A549 (cell line): ENCODE results near the gene UTY. TPM values are rescaled to one million over a fixed set of nuclear protein-coding genes. Genes with fewer than 3 reads are reported as not detected.
"Not testable (repeated sequence)": the region's sequence is repeated elsewhere in the genome, so short reads cannot be mapped to it uniquely, and the experiment has no call there.

Experiments
- ATAC-seq, 2 experiments: fragments of 200-7000 bp in 1 of 2; fragments of >200 bp in 1 of 2; cut with Nextera tagmentation in 1 of 2; cut with Tn5 transposase in 1 of 2; 3 replicates each; pipeline versions ENCODE4 v1.8.0 to v1.9.1; 2018 to 2020; ENCODE audit warnings: mild to moderate bottlenecking in 1 of 2, moderate library complexity in 1 of 2
- CTCF ChIA-PET: fragments of 300-600 bp; sonication (Branson Sonifier 250); formaldehyde crosslinking; extraction: SDS; loops from one replicate; lab custom pipeline; 2021; ENCODE audit warnings: antibody characterized with exemption, inconsistent platforms; lab: Yijun Ruan, JAX
- POLR2A ChIA-PET: fragments of 350-600 bp; formaldehyde crosslinking; extraction: SDS; loops from one replicate; lab custom pipeline; 2021; ENCODE audit warnings: antibody characterized with exemption, inconsistent platforms; lab: Yijun Ruan, JAX
- DNase-seq, 2 experiments: peaks; one replicate each; pipeline versions ENCODE4 v3.0.0 to v3.0.0-alpha.2; 2011 to 2016; ENCODE audit warnings: low read depth in 1 of 2, low spot score in 1 of 2
- FAIRE-seq: peaks from 2 replicates; lab custom pipeline; 2011; peaks lifted over from hg19 to GRCh38; lab: Jason Lieb, UNC
- H3K27ac ChIP-seq, 2 experiments: fragments of >200 bp; sonication (Bioruptor Twin); formaldehyde crosslinking; 3 replicates each; pipeline ENCODE4 v1.5.1; 2016 to 2017
- H3K4me1 ChIP-seq: fragments of >200 bp; sonication (Bioruptor Twin); formaldehyde crosslinking; 3 replicates; pipeline ENCODE4 v1.6.1; 2016
- H3K4me2 ChIP-seq: fragments of >200 bp; sonication (Bioruptor Twin); formaldehyde crosslinking; 3 replicates; pipeline ENCODE4 v1.6.1; 2016
- H3K4me3 ChIP-seq: fragments of >200 bp; sonication (Bioruptor Twin); formaldehyde crosslinking; 3 replicates; pipeline ENCODE4 v1.5.1; 2016
- H3K9me3 ChIP-seq: fragments of >200 bp; sonication (Bioruptor Twin); formaldehyde crosslinking; 3 replicates; pipeline ENCODE4 v1.6.1; 2016
- BHLHE40 ChIP-seq: IDR thresholded peaks from 2 replicates; pipeline ENCODE4 v1.6.1; 2012; ENCODE audit warnings: low read depth, low read length, inconsistent platforms
- CBX8 ChIP-seq: fragments of 200-600 bp; sonication (generic); IDR thresholded peaks from 2 replicates; pipeline ENCODE4 v1.6.1; 2016
- CEBPB ChIP-seq, 2 experiments: fragments of >200 bp in 1 of 2; sonication (Bioruptor Twin) in 1 of 2; formaldehyde crosslinking in 1 of 2; IDR thresholded peaks; 2 replicates each; pipeline ENCODE4 v1.6.1; 2012 to 2016
- CHD4 ChIP-seq: fragments of 200-600 bp; sonication (generic); IDR thresholded peaks from 2 replicates; pipeline ENCODE4 v1.6.1; 2016; ENCODE audit warnings: antibody characterized with exemption, mild to moderate bottlenecking, borderline replicate concordance
- EHMT2 ChIP-seq: fragments of 200-600 bp; sonication (generic); IDR thresholded peaks from 2 replicates; pipeline ENCODE4 v1.6.1; 2016; ENCODE audit warnings: antibody characterized with exemption, low read depth, mild to moderate bottlenecking, moderate library complexity
- ESRRA ChIP-seq: fragments of 150-350 bp; IDR thresholded peaks from 2 replicates; pipeline ENCODE4 v1.6.1; 2014; ENCODE audit warnings: mild to moderate bottlenecking, low read length, borderline replicate concordance
- HDAC2 ChIP-seq: fragments of 200-600 bp; sonication (generic); IDR thresholded peaks from 2 replicates; pipeline ENCODE4 v1.6.1; 2016
- HEYL ChIP-seq: fragments of 250-450 bp; sonication (Bioruptor Pico); IDR thresholded peaks from 2 replicates; pipeline ENCODE4 v1.8.0; 2021; ENCODE audit warnings: mild to moderate bottlenecking, moderate library complexity
- HOXB13 ChIP-seq: fragments of 250-450 bp; sonication (Bioruptor Pico); IDR thresholded peaks from 2 replicates; pipeline ENCODE4 v1.5.0; 2020; ENCODE audit warnings: low read depth, mild to moderate bottlenecking, moderate library complexity
- HOXB5 ChIP-seq: fragments of 250-450 bp; sonication (Bioruptor Pico); IDR thresholded peaks from 2 replicates; pipeline ENCODE4 v1.5.0; 2020; ENCODE audit warnings: mild to moderate bottlenecking, moderate library complexity
- JUN ChIP-seq, 2 experiments: fragments of >200 bp; sonication (Bioruptor Twin); formaldehyde crosslinking; IDR thresholded peaks; 2 replicates in 1 of 2; 3 replicates in 1 of 2; pipeline ENCODE4 v1.6.1; 2016 to 2017
- JUNB ChIP-seq: fragments of >200 bp; sonication (Bioruptor Twin); formaldehyde crosslinking; IDR thresholded peaks from 2 replicates; pipeline ENCODE4 v1.6.1; 2016
- KDM1A ChIP-seq: fragments of 200-600 bp; sonication (generic); IDR thresholded peaks from 2 replicates; pipeline ENCODE4 v1.6.1; 2016; ENCODE audit warnings: low read depth, mild to moderate bottlenecking
- KDM5A ChIP-seq: fragments of 200-600 bp; sonication (generic); IDR thresholded peaks from 2 replicates; pipeline ENCODE4 v1.6.1; 2016; ENCODE audit warnings: antibody characterized with exemption, mild to moderate bottlenecking
- MAFK ChIP-seq: fragments of 450-650 bp; IDR thresholded peaks from 2 replicates; pipeline ENCODE4 v1.6.1; 2014; ENCODE audit not compliant: partially characterized antibody
- MAZ ChIP-seq: fragments of 150-350 bp; IDR thresholded peaks from 2 replicates; pipeline ENCODE4 v1.6.1; 2014; ENCODE audit warnings: antibody characterized with exemption, low read depth, low read length, borderline replicate concordance
- PHF8 ChIP-seq: fragments of 200-600 bp; sonication (generic); IDR thresholded peaks from 2 replicates; pipeline ENCODE4 v1.6.1; 2016; ENCODE audit warnings: low read depth, mild to moderate bottlenecking, antibody characterized with exemption, moderate library complexity, borderline replicate concordance
- RARB ChIP-seq: fragments of 250-450 bp; sonication (Bioruptor Pico); IDR thresholded peaks from 2 replicates; pipeline ENCODE4 v1.8.0; 2021; ENCODE audit warnings: mild to moderate bottlenecking, moderate library complexity
- SREBF2 ChIP-seq: fragments of 450-650 bp; IDR thresholded peaks from 2 replicates; pipeline ENCODE4 v1.6.1; 2014; ENCODE audit warnings: mild to moderate bottlenecking, moderate library complexity
- ZFP36 ChIP-seq: fragments of 450-650 bp; IDR thresholded peaks from 2 replicates; pipeline ENCODE4 v1.6.1; 2014; ENCODE audit warnings: borderline replicate concordance; ENCODE audit not compliant: partially characterized antibody
- WGBS: methylation state at CpG from one replicate; pipeline ENCODE4 v1.1.6; 2017; ENCODE audit errors: missing lambda C conversion rate; 5-methylcytosine and 5-hydroxymethylcytosine counted together
- polyA plus RNA-seq, 4 experiments: library from polyadenylated mRNA; depleted of rRNA in 3 of 4; stranded (reverse); fragments of >200 nt; fragmentation: RNase III in 1 of 4; extraction: RNeasy Plus Mini Kit Qiagen cat#74134 plus additional on column Dnase treatment in 1 of 4; gene quantifications; 2 replicates in 3 of 4; 3 replicates in 1 of 4; pipeline ENCODE4 v1.2.3, GENCODE V29; 2011 to 2017
- TF ChIP-seq, protein P1 (sequence below): fragments of >200 bp; sonication (Bioruptor Twin); formaldehyde crosslinking; IDR thresholded peaks from 2 replicates; pipeline ENCODE4 v1.6.1; 2016
- TF ChIP-seq, protein P2 (sequence below): IDR thresholded peaks from 2 replicates; pipeline ENCODE4 v1.6.1; 2012; ENCODE audit warnings: low read depth, borderline replicate concordance
- TF ChIP-seq, protein P3 (sequence below): fragments of >200 bp; sonication (Bioruptor Twin); formaldehyde crosslinking; IDR thresholded peaks from 3 replicates; pipeline ENCODE4 v1.5.1; 2016
- TF ChIP-seq, protein P4 (sequence below): fragments of 150-350 bp; IDR thresholded peaks from 2 replicates; pipeline ENCODE4 v1.6.1; 2014; ENCODE audit warnings: low read depth, mild to moderate bottlenecking, low read length
- TF ChIP-seq, protein P5 (sequence below): fragments of 250-450 bp; sonication (Bioruptor Pico); IDR thresholded peaks from 2 replicates; pipeline ENCODE4 v1.5.0; 2020; ENCODE audit warnings: low read depth, mild to moderate bottlenecking, moderate library complexity
- TF ChIP-seq, protein P6 (sequence below): fragments of 250-450 bp; sonication (Bioruptor Pico); IDR thresholded peaks from 2 replicates; pipeline ENCODE4 v1.5.0; 2021; ENCODE audit warnings: mild to moderate bottlenecking, moderate library complexity, borderline replicate concordance

The UTY gene
- polyA plus RNA-seq, 2 of the 4 experiments (the other 2 are of a cell fraction) = 2.9 to 12.5 TPM

DNA sequence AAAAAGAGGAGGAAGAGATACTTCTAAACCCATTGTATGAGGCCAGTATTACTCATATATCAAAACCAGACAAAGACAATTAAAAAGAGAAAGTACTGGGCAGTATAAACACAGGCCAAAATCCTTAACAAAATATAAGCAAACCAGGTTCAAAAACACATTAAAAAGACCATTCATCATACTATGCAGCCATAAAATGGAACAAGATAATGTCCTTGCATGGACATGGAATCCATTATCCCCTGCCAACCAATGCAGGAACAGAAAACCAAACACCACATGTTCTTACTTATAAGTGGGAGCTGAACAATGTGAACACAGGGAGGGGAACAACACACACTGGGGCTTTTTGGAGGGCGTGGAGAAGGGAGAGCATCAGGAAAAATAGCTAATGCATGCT, 188.6 kb downstream of the UTY start:
- POLR2A ChIA-PET = no interaction called here
- H3K27ac ChIP-seq = no peak overlapping the region
- TF ChIP-seq, protein P1, sequence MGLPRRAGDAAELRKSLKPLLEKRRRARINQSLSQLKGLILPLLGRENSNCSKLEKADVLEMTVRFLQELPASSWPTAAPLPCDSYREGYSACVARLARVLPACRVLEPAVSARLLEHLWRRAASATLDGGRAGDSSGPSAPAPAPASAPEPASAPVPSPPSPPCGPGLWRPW = no peak
- TF ChIP-seq PHF8 = no peak
- TF ChIP-seq, protein P2, sequence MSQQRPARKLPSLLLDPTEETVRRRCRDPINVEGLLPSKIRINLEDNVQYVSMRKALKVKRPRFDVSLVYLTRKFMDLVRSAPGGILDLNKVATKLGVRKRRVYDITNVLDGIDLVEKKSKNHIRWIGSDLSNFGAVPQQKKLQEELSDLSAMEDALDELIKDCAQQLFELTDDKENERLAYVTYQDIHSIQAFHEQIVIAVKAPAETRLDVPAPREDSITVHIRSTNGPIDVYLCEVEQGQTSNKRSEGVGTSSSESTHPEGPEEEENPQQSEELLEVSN = no peak
- no peak for TF ChIP-seq JUNB
- TF ChIP-seq, protein P3, sequence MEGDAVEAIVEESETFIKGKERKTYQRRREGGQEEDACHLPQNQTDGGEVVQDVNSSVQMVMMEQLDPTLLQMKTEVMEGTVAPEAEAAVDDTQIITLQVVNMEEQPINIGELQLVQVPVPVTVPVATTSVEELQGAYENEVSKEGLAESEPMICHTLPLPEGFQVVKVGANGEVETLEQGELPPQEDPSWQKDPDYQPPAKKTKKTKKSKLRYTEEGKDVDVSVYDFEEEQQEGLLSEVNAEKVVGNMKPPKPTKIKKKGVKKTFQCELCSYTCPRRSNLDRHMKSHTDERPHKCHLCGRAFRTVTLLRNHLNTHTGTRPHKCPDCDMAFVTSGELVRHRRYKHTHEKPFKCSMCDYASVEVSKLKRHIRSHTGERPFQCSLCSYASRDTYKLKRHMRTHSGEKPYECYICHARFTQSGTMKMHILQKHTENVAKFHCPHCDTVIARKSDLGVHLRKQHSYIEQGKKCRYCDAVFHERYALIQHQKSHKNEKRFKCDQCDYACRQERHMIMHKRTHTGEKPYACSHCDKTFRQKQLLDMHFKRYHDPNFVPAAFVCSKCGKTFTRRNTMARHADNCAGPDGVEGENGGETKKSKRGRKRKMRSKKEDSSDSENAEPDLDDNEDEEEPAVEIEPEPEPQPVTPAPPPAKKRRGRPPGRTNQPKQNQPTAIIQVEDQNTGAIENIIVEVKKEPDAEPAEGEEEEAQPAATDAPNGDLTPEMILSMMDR = no peak
- no peak for TF ChIP-seq HEYL (CRISPR knock-in tag)
- TF ChIP-seq EHMT2 = no peak
- no peak for TF ChIP-seq ESRRA
- TF ChIP-seq HOXB5 (CRISPR knock-in tag) = no peak
- TF ChIP-seq, protein P4, sequence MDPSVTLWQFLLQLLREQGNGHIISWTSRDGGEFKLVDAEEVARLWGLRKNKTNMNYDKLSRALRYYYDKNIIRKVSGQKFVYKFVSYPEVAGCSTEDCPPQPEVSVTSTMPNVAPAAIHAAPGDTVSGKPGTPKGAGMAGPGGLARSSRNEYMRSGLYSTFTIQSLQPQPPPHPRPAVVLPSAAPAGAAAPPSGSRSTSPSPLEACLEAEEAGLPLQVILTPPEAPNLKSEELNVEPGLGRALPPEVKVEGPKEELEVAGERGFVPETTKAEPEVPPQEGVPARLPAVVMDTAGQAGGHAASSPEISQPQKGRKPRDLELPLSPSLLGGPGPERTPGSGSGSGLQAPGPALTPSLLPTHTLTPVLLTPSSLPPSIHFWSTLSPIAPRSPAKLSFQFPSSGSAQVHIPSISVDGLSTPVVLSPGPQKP = no peak
- TF ChIP-seq ZFP36 = no peak
- TF ChIP-seq KDM1A = no peak
- TF ChIP-seq HOXB13 (CRISPR knock-in tag) = no peak
- no peak for TF ChIP-seq HDAC2
- TF ChIP-seq MAZ = no peak
- TF ChIP-seq BHLHE40 = no peak
- TF ChIP-seq JUN (IDR thresholded peaks at IDR 0.05) = no peak
- TF ChIP-seq, all 56 proteins: peak for 0
- CTCF ChIA-PET = no interaction called here
- WGBS = 100% methylated on average over 1 of the region's 1 CpG
- Histone ChIP-seq H3K4me1 (no peaks in the 10 kb centered on the region), H3K4me3 (no peak overlapping the region), H3K9me3 (no peaks in the 10 kb centered on the region), H3K4me2 (no peak overlapping the region)
- no peak for ATAC-seq
- no peak for FAIRE-seq
- no peak for DNase-seq

DNA sequence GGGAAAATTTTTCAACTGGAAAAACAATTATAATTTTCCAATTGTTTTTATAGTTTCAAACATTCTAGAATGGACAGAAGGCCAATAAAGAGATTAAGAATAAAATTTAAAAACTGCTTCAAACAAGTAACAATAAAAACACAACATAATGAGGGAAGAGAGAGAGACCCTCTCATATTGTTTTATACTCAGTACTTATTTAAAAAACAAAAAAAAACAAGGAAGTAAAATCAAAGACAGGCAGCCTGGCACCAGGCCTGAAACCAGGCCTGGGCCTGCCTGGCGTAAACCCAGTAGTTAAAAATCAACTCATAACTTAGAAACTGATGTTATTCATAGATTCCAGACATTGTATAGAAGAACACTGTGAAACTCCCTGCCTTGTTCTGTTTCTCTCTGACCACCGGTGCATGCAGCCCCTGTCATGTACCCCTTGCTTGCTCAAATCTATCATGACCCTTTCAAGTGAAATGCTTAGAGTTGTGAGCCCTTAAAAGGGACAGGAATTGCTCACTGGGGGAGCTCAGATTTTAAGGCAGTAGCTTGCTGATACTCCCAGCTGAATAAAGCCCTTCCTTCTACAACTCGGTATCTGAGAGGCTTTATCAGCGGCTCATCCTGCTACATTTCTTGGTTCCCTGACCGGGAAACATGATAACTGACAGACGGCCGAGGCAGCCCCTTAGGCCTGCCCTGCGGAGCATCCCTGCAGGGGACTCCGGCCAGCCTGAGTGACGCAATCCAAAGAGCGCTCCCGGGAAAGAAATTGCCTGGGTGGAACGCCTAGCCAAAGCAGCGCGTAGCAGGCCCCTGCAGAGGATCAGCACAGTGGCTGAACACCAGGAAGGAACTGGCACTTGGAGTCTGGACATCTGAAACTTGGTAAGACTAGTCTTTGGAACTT, 197.4 kb downstream of the UTY start:
- Histone ChIP-seq H3K4me2 (peak overlapping the region; percentile 89), H3K4me3 (peak overlapping the region; percentile 26; the same call in 1 of the 3 replicates), H3K4me1 (peaks cover 19% of the 10 kb centered on the region), H3K27ac (peak overlapping the region; percentile 89 to 90)
- FAIRE-seq, POLR2A ChIA-PET, H3K9me3 ChIP-seq, CTCF ChIA-PET: not testable (repeated sequence)
- ATAC-seq (peak; percentile 91 to 93), DNase-seq (peak; percentile 0 to 42)
- 6% methylated on average over 2 of the region's 15 CpGs for WGBS
- TF ChIP-seq CEBPB (IDR thresholded peaks at IDR 0.05) = peak in 1 of 2 experiments; percentile 81; a peak in 2 of 4 replicates

DNA sequence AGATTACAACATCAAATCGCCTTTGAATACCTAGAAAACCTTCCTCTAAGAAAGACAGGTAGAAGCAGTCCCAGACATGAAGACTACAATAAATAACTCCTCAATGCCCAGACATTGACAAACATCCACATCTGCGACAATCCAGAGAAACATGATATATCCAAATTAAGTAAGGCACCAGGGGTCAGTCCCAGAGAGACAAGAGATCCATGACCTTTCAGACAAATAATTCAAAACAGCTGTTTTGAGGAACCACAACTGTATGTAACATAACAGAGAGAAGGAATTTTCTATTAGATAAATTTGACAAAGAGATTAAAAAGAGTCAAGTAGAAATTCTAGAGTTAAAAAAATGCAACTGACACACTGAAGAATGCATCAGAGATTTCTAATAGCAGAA, 200.3 kb downstream of the UTY start:
- no peak for ATAC-seq
- no peak for FAIRE-seq
- WGBS = 100% methylated on average over 2 of the region's 2 CpGs
- Histone ChIP-seq H3K27ac (no peak overlapping the region), H3K4me2 (no peak overlapping the region), H3K4me3 (no peak overlapping the region), H3K9me3 (no peaks in the 10 kb centered on the region), H3K4me1 (peaks cover 19% of the 10 kb centered on the region)
- POLR2A ChIA-PET = no interaction called here
- DNase-seq = no peak
- CTCF ChIA-PET = no interaction called here
- TF ChIP-seq ZFP36 (no peak), SREBF2 (no peak), KDM5A (no peak), CHD4 (no peak), CBX8 (no peak), MAFK (no peak), KDM1A (no peak), RARB (no peak)
- TF ChIP-seq, protein P5, sequence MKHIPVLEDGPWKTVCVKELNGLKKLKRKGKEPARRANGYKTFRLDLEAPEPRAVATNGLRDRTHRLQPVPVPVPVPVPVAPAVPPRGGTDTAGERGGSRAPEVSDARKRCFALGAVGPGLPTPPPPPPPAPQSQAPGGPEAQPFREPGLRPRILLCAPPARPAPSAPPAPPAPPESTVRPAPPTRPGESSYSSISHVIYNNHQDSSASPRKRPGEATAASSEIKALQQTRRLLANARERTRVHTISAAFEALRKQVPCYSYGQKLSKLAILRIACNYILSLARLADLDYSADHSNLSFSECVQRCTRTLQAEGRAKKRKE (CRISPR knock-in tag) = no peak
- TF ChIP-seq, protein P6, sequence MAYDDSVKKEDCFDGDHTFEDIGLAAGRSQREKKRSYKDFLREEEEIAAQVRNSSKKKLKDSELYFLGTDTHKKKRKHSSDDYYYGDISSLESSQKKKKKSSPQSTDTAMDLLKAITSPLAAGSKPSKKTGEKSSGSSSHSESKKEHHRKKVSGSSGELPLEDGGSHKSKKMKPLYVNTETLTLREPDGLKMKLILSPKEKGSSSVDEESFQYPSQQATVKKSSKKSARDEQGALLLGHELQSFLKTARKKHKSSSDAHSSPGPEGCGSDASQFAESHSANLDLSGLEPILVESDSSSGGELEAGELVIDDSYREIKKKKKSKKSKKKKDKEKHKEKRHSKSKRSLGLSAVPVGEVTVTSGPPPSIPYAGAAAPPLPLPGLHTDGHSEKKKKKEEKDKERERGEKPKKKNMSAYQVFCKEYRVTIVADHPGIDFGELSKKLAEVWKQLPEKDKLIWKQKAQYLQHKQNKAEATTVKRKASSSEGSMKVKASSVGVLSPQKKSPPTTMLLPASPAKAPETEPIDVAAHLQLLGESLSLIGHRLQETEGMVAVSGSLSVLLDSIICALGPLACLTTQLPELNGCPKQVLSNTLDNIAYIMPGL (CRISPR knock-in tag) = no peak
